Natural killer cell (primary cell): ENCODE results near the gene PDE8A. TPM values are rescaled to one million over a fixed set of nuclear protein-coding genes. Genes with fewer than 3 reads are reported as not detected.

ENCODE experiments used
- ATAC-seq, 3 donors: fragments of 150-1000 bp in 2 of 3; fragments of 200-7000 bp in 1 of 3; cut with Tn5 transposase; 1 replicate in 1 of 3; 2 replicates in 2 of 3; pipeline ENCODE4 v1.10.0; 2021; ENCODE audit warnings: mild to moderate bottlenecking in 2 of 3, moderate library complexity in 2 of 3
- DNase-seq, 2 donors: peaks; one replicate each; pipeline versions ENCODE4 v3.0.0 to v3.0.0-alpha.2; 2013 to 2021; ENCODE audit warnings: mixed read lengths in 1 of 2
- H3K27ac ChIP-seq: one replicate; pipeline ENCODE4 v1.5.1; 2013; ENCODE audit warnings: mild to moderate bottlenecking, low read length
- H3K27me3 ChIP-seq: one replicate; pipeline ENCODE4 v1.6.1; 2013; ENCODE audit warnings: low read length; ENCODE audit not compliant: control insufficient read depth, insufficient read depth
- H3K36me3 ChIP-seq: one replicate; pipeline ENCODE4 v1.6.1; 2013; ENCODE audit warnings: low read length; ENCODE audit not compliant: control insufficient read depth, insufficient read depth
- H3K4me1 ChIP-seq: one replicate; pipeline ENCODE4 v1.6.1; 2013; ENCODE audit warnings: low read length; ENCODE audit not compliant: control insufficient read depth, insufficient read depth
- H3K4me3 ChIP-seq: one replicate; pipeline ENCODE4 v1.5.1; 2013; ENCODE audit warnings: low read length
- H3K9me3 ChIP-seq: one replicate; pipeline ENCODE4 v1.6.1; 2013; ENCODE audit warnings: low read length; ENCODE audit not compliant: control insufficient read depth, insufficient read depth
- H3K27ac Mint-ChIP-seq, 2 donors: one replicate each; pipeline ENCODE4 v1.8.0; 2022; ENCODE audit warnings: mild to moderate bottlenecking in 2 of 2, mixed read lengths in 2 of 2, moderate library complexity in 1 of 2
- H3K27me3 Mint-ChIP-seq, 2 donors: one replicate each; pipeline ENCODE4 v1.8.0; 2022; ENCODE audit warnings: low read depth in 2 of 2, mixed read lengths in 2 of 2
- H3K36me3 Mint-ChIP-seq: one replicate; pipeline ENCODE4 v1.8.0; 2022; ENCODE audit warnings: mixed read lengths
- H3K4me1 Mint-ChIP-seq, 2 donors: one replicate each; pipeline ENCODE4 v1.8.0; 2022; ENCODE audit warnings: mixed read lengths in 2 of 2
- H3K4me3 Mint-ChIP-seq: one replicate; pipeline ENCODE4 v1.8.0; 2022; ENCODE audit warnings: mild to moderate bottlenecking, moderate library complexity, mixed read lengths
- H3K9me3 Mint-ChIP-seq, 2 donors: one replicate each; pipeline ENCODE4 v1.8.0; 2022; ENCODE audit warnings: mixed read lengths in 2 of 2
- WGBS: methylation state at CpG from one replicate; pipeline ENCODE4 v1.1.7; 2013; ENCODE audit warnings: missing lambda C conversion rate; ENCODE audit not compliant: insufficient coverage; 5-methylcytosine and 5-hydroxymethylcytosine counted together
- intact Hi-C: fragments of 100-400 bp; cut with micrococcal nuclease; formaldehyde crosslinking; loops from one replicate; pipeline ENCODE4 v1.14.2; 2022
- total RNA-seq, 4 donors: library from RNA; stranded (reverse); fragments of 120-200 nt in 1 of 4; gene quantifications; one replicate each; pipeline versions ENCODE4 v1.2.3 to v1.2.4, GENCODE V29; 2013 to 2022
- TF ChIP-seq, protein P1 (sequence below): fragments of 200-600 bp; IDR thresholded peaks from one replicate; pipeline ENCODE4 v1.8.0; 2022; ENCODE audit warnings: antibody characterized with exemption

The PDE8A gene
- total RNA-seq, 3 donors from 2014 or later (not counting 1 experiment from before 2014, with no cell fraction given): 21.0 to 24.2 (median 23.8) TPM

DNA sequence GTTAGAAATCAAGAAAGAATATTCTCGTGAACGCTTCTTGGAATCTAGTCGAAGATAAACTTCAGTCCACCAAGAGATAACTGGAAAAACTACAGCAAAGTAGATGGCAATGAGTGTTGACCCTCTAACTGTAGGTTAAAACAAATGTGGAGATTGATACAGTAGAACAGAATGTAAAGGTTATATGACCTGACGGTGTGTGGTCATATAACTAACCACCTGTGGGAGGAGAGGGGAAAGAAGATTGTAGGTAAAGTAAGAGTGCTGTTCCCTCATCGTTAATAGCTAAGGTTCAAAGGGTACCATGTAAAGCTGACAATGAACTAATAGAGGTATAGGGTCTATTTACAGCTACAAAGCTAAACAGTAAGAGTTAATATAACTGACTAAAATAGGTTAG is 52.6 kb downstream of the PDE8A start:
- Mint-ChIP-seq H3K9me3 (no peaks in the 10 kb centered on the region), H3K36me3 (no peaks in the 10 kb centered on the region), H3K4me3 (no peak overlapping the region), H3K27ac (no peak overlapping the region), H3K4me1 (peaks cover 57 to 62% of the 10 kb centered on the region in 2 donors), H3K27me3 (no peaks in the 10 kb centered on the region)
- no peaks in the 10 kb centered on the region for H3K9me3 ChIP-seq
- no peak for ATAC-seq
- TF ChIP-seq, protein P1, sequence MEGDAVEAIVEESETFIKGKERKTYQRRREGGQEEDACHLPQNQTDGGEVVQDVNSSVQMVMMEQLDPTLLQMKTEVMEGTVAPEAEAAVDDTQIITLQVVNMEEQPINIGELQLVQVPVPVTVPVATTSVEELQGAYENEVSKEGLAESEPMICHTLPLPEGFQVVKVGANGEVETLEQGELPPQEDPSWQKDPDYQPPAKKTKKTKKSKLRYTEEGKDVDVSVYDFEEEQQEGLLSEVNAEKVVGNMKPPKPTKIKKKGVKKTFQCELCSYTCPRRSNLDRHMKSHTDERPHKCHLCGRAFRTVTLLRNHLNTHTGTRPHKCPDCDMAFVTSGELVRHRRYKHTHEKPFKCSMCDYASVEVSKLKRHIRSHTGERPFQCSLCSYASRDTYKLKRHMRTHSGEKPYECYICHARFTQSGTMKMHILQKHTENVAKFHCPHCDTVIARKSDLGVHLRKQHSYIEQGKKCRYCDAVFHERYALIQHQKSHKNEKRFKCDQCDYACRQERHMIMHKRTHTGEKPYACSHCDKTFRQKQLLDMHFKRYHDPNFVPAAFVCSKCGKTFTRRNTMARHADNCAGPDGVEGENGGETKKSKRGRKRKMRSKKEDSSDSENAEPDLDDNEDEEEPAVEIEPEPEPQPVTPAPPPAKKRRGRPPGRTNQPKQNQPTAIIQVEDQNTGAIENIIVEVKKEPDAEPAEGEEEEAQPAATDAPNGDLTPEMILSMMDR: no peak
- no peak overlapping the region for H3K4me3 ChIP-seq
- no peak overlapping the region for H3K27ac ChIP-seq
- WGBS: 94% methylated on average over 5 of the region's 5 CpGs
- intact Hi-C loops: loop anchor here (10.0 kb wide), 1 partner anchor 49 kb away; the partner anchor contains the start of gene PDE8A
- H3K27me3 ChIP-seq: no peaks in the 10 kb centered on the region
- H3K36me3 ChIP-seq: no peaks in the 10 kb centered on the region
- H3K4me1 ChIP-seq: peaks cover 22% of the 10 kb centered on the region
- DNase-seq: no peak

DNA sequence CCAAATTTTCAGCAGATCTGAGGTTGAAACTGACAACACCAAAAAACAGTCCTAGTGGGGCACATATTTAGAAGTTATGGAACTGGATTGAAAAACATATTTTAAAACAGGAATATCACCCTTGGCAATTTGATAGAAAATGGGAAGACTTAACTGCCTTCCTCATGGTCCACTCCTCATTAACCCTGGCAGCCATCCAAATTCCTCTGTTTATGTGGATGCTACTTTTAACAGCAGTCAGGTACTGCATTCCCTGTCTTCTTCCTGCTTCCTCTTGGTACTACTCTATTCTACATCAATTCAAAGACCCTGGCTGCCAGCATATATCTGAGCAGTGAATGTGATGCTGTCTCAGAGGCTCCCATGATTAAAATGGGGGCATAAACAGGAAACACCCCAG is 54.3 kb downstream of the PDE8A start:
- H3K4me1 ChIP-seq: peaks cover 9% of the 10 kb centered on the region
- H3K4me3 Mint-ChIP-seq: no peak overlapping the region
- no peaks in the 10 kb centered on the region for H3K36me3 ChIP-seq
- H3K4me1 Mint-ChIP-seq: peaks cover 41 to 51% of the 10 kb centered on the region in 2 donors
- H3K9me3 ChIP-seq: no peaks in the 10 kb centered on the region
- H3K4me3 ChIP-seq: no peak overlapping the region
- H3K27ac Mint-ChIP-seq: peak overlapping the region in 1 of 2 donors; percentile 4
- ATAC-seq: no peak
- no peak for DNase-seq
- H3K27ac ChIP-seq: no peak overlapping the region
- TF ChIP-seq, protein P1: no peak
- H3K36me3 Mint-ChIP-seq: no peaks in the 10 kb centered on the region
- no peaks in the 10 kb centered on the region for H3K9me3 Mint-ChIP-seq
- H3K27me3 ChIP-seq: no peaks in the 10 kb centered on the region
- intact Hi-C loops: loop anchor here (10.0 kb wide), 1 partner anchor 51 kb away; the partner anchor contains the start of gene PDE8A
- H3K27me3 Mint-ChIP-seq: no peaks in the 10 kb centered on the region

- no peaks in the 10 kb centered on the region for H3K27me3 Mint-ChIP-seq
- H3K9me3 ChIP-seq: no peaks in the 10 kb centered on the region
- no peak overlapping the region for H3K27ac ChIP-seq
- H3K9me3 Mint-ChIP-seq: no peaks in the 10 kb centered on the region
- H3K4me1 ChIP-seq: peaks cover 4% of the 10 kb centered on the region
- no peak for ATAC-seq
- TF ChIP-seq, protein P1: no peak
- H3K27ac Mint-ChIP-seq: peak overlapping the region in 1 of 2 donors; percentile 4
- no peak overlapping the region for H3K4me3 ChIP-seq
- H3K27me3 ChIP-seq: no peaks in the 10 kb centered on the region
- peaks cover 34 to 44% of the 10 kb centered on the region in 2 donors for H3K4me1 Mint-ChIP-seq
- no peaks in the 10 kb centered on the region for H3K36me3 ChIP-seq
- intact Hi-C loops: loop anchor here (10.0 kb wide), 1 partner anchor 52 kb away; the partner anchor contains the start of gene PDE8A
- WGBS: 75% methylated on average over 3 of the region's 3 CpGs
- H3K4me3 Mint-ChIP-seq: no peak overlapping the region
- no peak for DNase-seq
- no peaks in the 10 kb centered on the region for H3K36me3 Mint-ChIP-seq
These were observed 55.1 kb downstream of the PDE8A start for GRCh38 chr15:85036716-85037115.

GRCh38 chr15:85037641-85038040 is 56.0 kb downstream of the PDE8A start:
- ATAC-seq: no peak
- TF ChIP-seq, protein P1: no peak
- no peak overlapping the region for H3K27ac ChIP-seq
- no CpG with 5 or more reads among the region's 2 CpGs for WGBS
- no peak overlapping the region for H3K27ac Mint-ChIP-seq
- no peak overlapping the region for H3K4me3 ChIP-seq
- H3K27me3 ChIP-seq: no peaks in the 10 kb centered on the region
- DNase-seq: no peak
- no peaks in the 10 kb centered on the region for H3K27me3 Mint-ChIP-seq
- H3K4me1 ChIP-seq: peaks cover 4% of the 10 kb centered on the region
- intact Hi-C loops: loop anchor here (10.0 kb wide), 1 partner anchor 53 kb away; the partner anchor contains the start of gene PDE8A
- no peaks in the 10 kb centered on the region for H3K36me3 ChIP-seq
- no peak overlapping the region for H3K4me3 Mint-ChIP-seq
- H3K9me3 ChIP-seq: no peaks in the 10 kb centered on the region
- no peaks in the 10 kb centered on the region for H3K9me3 Mint-ChIP-seq
- peaks cover 27 to 38% of the 10 kb centered on the region in 2 donors for H3K4me1 Mint-ChIP-seq
- H3K36me3 Mint-ChIP-seq: no peaks in the 10 kb centered on the region
